HCT116 (cell line): ENCODE results near the gene POMGNT2. TPM values are rescaled to one million over a fixed set of nuclear protein-coding genes. Genes with fewer than 3 reads are reported as not detected.

Source experiments
- ATAC-seq: fragments of 200-7000 bp; cut with Tn5 transposase; 2 replicates; pipeline ENCODE4 v1.9.1; 2020; ENCODE audit warnings: mild to moderate bottlenecking, moderate library complexity
- BruUV-seq: library from RNA; stranded (reverse); fragments of 400-500 nt; replicated peaks from 2 replicates; lab custom pipeline; 2021; lab: Mats Ljungman, UMichigan
- CTCF ChIA-PET: fragments of 300-600 bp; sonication (Branson Sonifier 250); formaldehyde crosslinking; loops from one replicate; lab custom pipeline; 2021; ENCODE audit warnings: antibody characterized with exemption; lab: Charles Lee
- POLR2A ChIA-PET: fragments of 300-600, 350-600 bp; sonication (Branson Sonifier 250); formaldehyde crosslinking; loops from one replicate; lab custom pipeline; 2021; ENCODE audit warnings: antibody characterized with exemption; lab: Charles Lee
- RAD21 ChIA-PET, 2 experiments: fragments of 300-600 bp; sonication (Branson Sonifier 250); formaldehyde crosslinking; loops; one replicate each; lab custom pipeline; 2023; ENCODE audit warnings: low total read pairs in 2 of 2; ENCODE audit not compliant: uncharacterized antibody in 2 of 2, unreplicated experiment in 2 of 2, low non-redundant PET in 1 of 2; lab: Charles Lee
- DNase-seq: peaks from one replicate; pipeline ENCODE4 v3.0.0-alpha.2; 2010; ENCODE audit warnings: low read depth, low spot score
- H2AFZ ChIP-seq: fragments of 200-600 bp; shearing (Covaris generic), sonication (generic); 2 replicates; pipeline ENCODE4 v1.6.1; 2017; ENCODE audit warnings: low read depth, mixed run types, mixed read lengths, antibody characterized with exemption, low read length; ENCODE audit not compliant: poor library complexity, severe bottlenecking
- H3K27ac ChIP-seq: 2 replicates; pipeline ENCODE4 v1.5.1; 2012; ENCODE audit warnings: low read depth, low read length
- H3K27me3 ChIP-seq: fragments of 200-600 bp; sonication (generic); 2 replicates; pipeline ENCODE4 v1.6.1; 2016; ENCODE audit warnings: mixed run types, low read length, mixed read lengths; ENCODE audit not compliant: insufficient read depth
- H3K36me3 ChIP-seq, 2 experiments: fragments of 200-500 bp in 1 of 2; fragments of 200-600 bp in 1 of 2; sonication (Bioruptor generic) in 1 of 2; sonication (generic) in 1 of 2; 2 replicates each; pipeline versions ENCODE4 v1.5.1 to v1.6.1; 2014 to 2016; ENCODE audit warnings: low read length in 2 of 2, inconsistent platforms in 1 of 2, mixed read lengths in 1 of 2, mixed run types in 1 of 2; ENCODE audit not compliant: insufficient read depth in 2 of 2, control insufficient read depth in 1 of 2
- H3K4me1 ChIP-seq, 2 experiments: fragments of 200-600 bp in 1 of 2; sonication (generic) in 1 of 2; 2 replicates each; pipeline versions ENCODE4 v1.5.1 to v1.6.1; 2012 to 2017; ENCODE audit warnings: low read length in 2 of 2, inconsistent platforms in 1 of 2, mild to moderate bottlenecking in 1 of 2, mixed read lengths in 1 of 2, mixed run types in 1 of 2, moderate library complexity in 1 of 2; ENCODE audit not compliant: insufficient read depth in 2 of 2, control insufficient read depth in 1 of 2
- H3K4me2 ChIP-seq: fragments of 200-600 bp; sonication (generic); 2 replicates; pipeline ENCODE4 v1.6.1; 2017; ENCODE audit warnings: mixed run types, low read length, mixed read lengths
- H3K4me3 ChIP-seq, 2 experiments: fragments of 200-600 bp in 1 of 2; sonication (generic) in 1 of 2; replicated peaks in 1 of 2; 2 replicates each; pipeline ENCODE4 v1.5.1; 2011 to 2016; ENCODE audit warnings: low read length in 2 of 2, control low read depth in 1 of 2, low read depth in 1 of 2, mild to moderate bottlenecking in 1 of 2, mixed read lengths in 1 of 2, mixed run types in 1 of 2
- H3K79me2 ChIP-seq: fragments of 200-600 bp; sonication (generic); 2 replicates; pipeline ENCODE4 v1.6.1; 2017; ENCODE audit warnings: mild to moderate bottlenecking, mixed run types, low read length, moderate library complexity, mixed read lengths; ENCODE audit not compliant: insufficient read depth
- H3K9ac ChIP-seq: fragments of 200-600 bp; sonication (generic); 2 replicates; pipeline ENCODE4 v1.6.1; 2016; ENCODE audit warnings: low read length, mixed read lengths
- H3K9me2 ChIP-seq: fragments of 200-600 bp; sonication (generic), shearing (Covaris generic); 2 replicates; pipeline ENCODE4 v1.6.1; 2017; ENCODE audit warnings: mixed run types, mild to moderate bottlenecking, moderate library complexity; ENCODE audit not compliant: insufficient read depth
- H3K9me3 ChIP-seq, 2 experiments: fragments of 200-500 bp in 1 of 2; fragments of 200-600 bp in 1 of 2; sonication (Bioruptor generic) in 1 of 2; sonication (generic) in 1 of 2; 2 replicates each; pipeline ENCODE4 v1.6.1; 2014 to 2017; ENCODE audit warnings: low read length in 2 of 2, mixed read lengths in 2 of 2, inconsistent platforms in 1 of 2, low read depth in 1 of 2, mild to moderate bottlenecking in 1 of 2, mixed run types in 1 of 2, moderate library complexity in 1 of 2; ENCODE audit not compliant: control insufficient read depth in 1 of 2, insufficient read depth in 1 of 2
- H4K20me1 ChIP-seq: fragments of 200-600 bp; sonication (generic), shearing (Covaris generic); 2 replicates; pipeline ENCODE4 v1.6.1; 2017; ENCODE audit warnings: mixed run types, mild to moderate bottlenecking, moderate library complexity; ENCODE audit not compliant: insufficient read depth
- EGR1 ChIP-seq: IDR thresholded peaks from 2 replicates; pipeline ENCODE4 v1.6.1; 2012; ENCODE audit warnings: low read depth
- EZH2 ChIP-seq: fragments of 200-600 bp; sonication (generic); IDR thresholded peaks from 2 replicates; pipeline ENCODE4 v1.6.1; 2017; ENCODE audit warnings: antibody characterized with exemption, mixed run types
- FOSL1 ChIP-seq: IDR thresholded peaks from 2 replicates; pipeline ENCODE4 v1.6.1; 2012; ENCODE audit warnings: low read depth
- POLR2AphosphoS5 ChIP-seq: IDR thresholded peaks from 2 replicates; pipeline ENCODE4 v1.6.1; 2011; ENCODE audit warnings: mild to moderate bottlenecking, low read depth, low read length, moderate library complexity
- REST ChIP-seq: IDR thresholded peaks from 2 replicates; pipeline ENCODE4 v1.6.1; 2012; ENCODE audit warnings: low read depth
- YY1 ChIP-seq: IDR thresholded peaks from 2 replicates; pipeline ENCODE4 v1.6.1; 2011; ENCODE audit warnings: low read length, low read depth, moderate library complexity, mild to moderate bottlenecking; ENCODE audit not compliant: insufficient replicate concordance; ENCODE audit errors: extremely low read depth
- ZBTB33 ChIP-seq: IDR thresholded peaks from 2 replicates; pipeline ENCODE4 v1.6.1; 2011; ENCODE audit warnings: mild to moderate bottlenecking, low read length, moderate library complexity; ENCODE audit not compliant: insufficient replicate concordance; ENCODE audit errors: extremely low read depth
- intact Hi-C: fragments of 100-400 bp; cut with micrococcal nuclease; formaldehyde crosslinking; loops from 2 replicates; pipeline ENCODE4 v1.10.0; 2022
- total RNA-seq: library from RNA; stranded (reverse); gene quantifications from one replicate; pipeline ENCODE4 v1.2.1, GENCODE V29; 2021; ENCODE audit not compliant: unreplicated experiment

The POMGNT2 gene
- total RNA-seq, 1 experiment from 2014 or later = 21.6 TPM

- intact Hi-C loops = no loop called here
- TF ChIP-seq FOSL1 (no peak), EGR1 (no peak), REST (no peak), POLR2AphosphoS5 (no peak), EZH2 (no peak), ZBTB33 (no peak), YY1 (no peak)
- H3K4me2 ChIP-seq = no peak overlapping the region
- ChIA-PET RAD21 (no interaction called here), POLR2A (no interaction called here), CTCF (no interaction called here)
- H3K36me3 ChIP-seq = no peaks in the 10 kb centered on the region
- no peaks in the 10 kb centered on the region for H3K4me1 ChIP-seq
- H3K4me3 ChIP-seq = no peak overlapping the region
- BruUV-seq = no TSS peak
- no peaks in the 10 kb centered on the region for H3K27me3 ChIP-seq
- H3K79me2 ChIP-seq = no peaks in the 10 kb centered on the region
- no peaks in the 10 kb centered on the region for H3K9me2 ChIP-seq
- no peaks in the 10 kb centered on the region for H3K9me3 ChIP-seq
- H3K9ac ChIP-seq = no peak overlapping the region
- no peak overlapping the region for H3K27ac ChIP-seq
- DNase-seq (no peak), ATAC-seq (no peak)
- H2AFZ ChIP-seq = no peak overlapping the region
- no peaks in the 10 kb centered on the region for H4K20me1 ChIP-seq
Measured at GRCh38 chr3:43113671-43114070, 7.8 kb upstream of the POMGNT2 start.
